HG02970 (cell line): Measurements from ENCODE around the gene TREML2.

Experiments
- ATAC-seq: cut with Tn5 transposase; IDR thresholded peaks from one replicate; pipeline ENCODE4 v1.9.1; 2021; ENCODE audit warnings: mild to moderate bottlenecking, moderate library complexity, moderate number of reproducible peaks; ENCODE audit not compliant: unreplicated experiment, low FRiP score

TREML2 gene

DNA sequence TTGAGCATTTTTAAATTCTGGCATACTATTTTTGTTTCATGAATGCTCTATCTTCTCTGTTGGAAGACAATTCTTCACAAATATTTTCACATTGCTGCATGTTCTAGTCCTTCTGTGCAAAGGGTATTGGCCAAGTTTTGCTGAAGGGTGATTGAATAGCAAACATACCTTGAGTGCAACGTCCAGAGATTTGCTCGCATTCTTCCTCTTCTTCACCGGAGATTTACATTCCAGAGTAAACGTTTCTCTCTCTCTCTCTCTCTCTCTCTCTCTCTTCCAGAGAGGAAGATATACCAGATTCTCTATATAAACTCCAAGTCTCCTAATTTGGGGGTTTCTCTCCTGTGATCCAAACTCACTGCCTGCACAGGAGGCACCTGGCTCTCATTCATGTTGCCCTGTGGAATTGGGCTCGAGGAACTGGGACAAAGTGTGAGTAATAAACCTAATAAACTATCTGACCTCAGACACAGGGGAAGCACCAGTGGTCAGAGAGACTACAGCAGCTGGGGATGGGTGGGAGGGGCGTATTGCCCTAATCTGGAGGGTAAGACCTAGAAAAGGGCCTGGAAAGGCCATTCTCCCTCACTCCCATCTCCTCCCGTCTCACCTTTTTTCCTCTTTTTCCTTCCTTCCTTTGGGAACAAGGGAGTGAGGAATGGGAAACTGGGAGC is 45.7 kb downstream of the TREML2 start:
- no peak for ATAC-seq

DNA sequence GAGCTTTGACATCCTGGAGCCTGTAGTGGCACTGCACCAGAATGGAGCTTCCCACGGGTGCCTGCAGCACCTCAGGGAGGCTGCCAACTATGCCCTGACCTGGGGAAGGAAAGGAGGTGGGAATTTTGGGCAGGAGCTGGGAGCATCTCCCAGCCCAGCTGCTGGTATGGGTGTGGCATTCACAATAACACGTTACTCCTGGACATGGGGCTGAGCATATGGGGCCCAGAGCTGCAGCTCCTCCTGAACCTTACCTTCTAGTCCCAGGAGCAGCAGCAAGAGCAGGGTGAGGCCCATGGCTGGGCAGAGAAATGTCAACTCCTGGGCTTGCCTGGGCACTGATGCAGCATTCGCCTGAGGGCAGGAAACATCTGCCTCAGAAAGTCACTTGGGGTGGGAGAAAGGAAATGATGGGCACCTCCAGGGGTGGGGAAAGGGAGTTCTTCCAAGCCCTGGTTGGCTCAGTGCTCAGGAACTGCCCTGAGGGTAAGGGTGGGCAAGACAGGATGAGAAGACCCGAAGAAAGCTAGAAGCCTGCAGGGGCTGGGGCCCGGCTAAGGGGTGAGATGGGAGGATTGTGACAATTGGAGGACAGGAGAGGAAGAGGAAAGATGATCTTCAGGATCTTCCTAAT is 46.8 kb downstream of the TREML2 start, which contains the start of gene TREML1:
Gene TREML1 (minus strand): TSS at position 356 of the 634 bp plus-strand sequence. CDS start 59 bp downstream, at position 297.
- ATAC-seq, result no peak

DNA sequence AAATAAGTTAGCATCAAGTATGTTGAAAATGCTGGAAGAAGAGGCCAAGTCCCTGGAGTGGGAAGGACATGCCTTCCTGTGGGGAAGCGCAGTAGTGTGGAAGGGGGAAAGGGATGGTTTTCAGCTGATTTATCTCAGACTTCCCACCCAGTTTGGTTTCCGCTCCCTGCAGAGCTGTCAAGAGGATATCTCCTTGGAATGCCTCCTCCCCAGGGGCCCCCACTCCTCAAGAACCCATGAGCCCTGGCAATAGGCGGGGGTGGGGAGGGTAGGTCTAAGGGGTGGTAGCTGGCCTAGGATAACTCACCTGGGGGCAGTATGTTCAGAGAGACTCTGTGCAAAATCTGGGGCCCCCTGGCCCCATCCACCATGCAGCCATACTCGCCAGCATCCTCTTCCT is 47.5 kb downstream of the TREML2 start:
- ATAC-seq, result no peak

GRCh38 chr6:41150671-41151070 is 50.3 kb downstream of the TREML2 start:
- ATAC-seq, result no peak

GRCh38 chr6:41147917-41148316 is 53.0 kb downstream of the TREML2 start:
- ATAC-seq, result no peak
